Activated CD4-positive, alpha-beta memory T cell treated with anti-CD3 and anti-CD28 coated beads for 36 hours (primary cell): ENCODE measurements around the gene CNIH3. TPM values are rescaled to one million over a fixed set of nuclear protein-coding genes. Genes with fewer than 3 reads are reported as not detected.
"Not testable (repeated sequence)": the region's sequence is repeated elsewhere in the genome, so short reads cannot be mapped to it uniquely, and the experiment has no call there.

Experiments
- CTCF ChIA-PET: fragments of 350-600 bp; sonication (Branson Sonifier 250); formaldehyde crosslinking; loops from one replicate; lab custom pipeline; 2021; ENCODE audit warnings: antibody characterized with exemption, inconsistent platforms; lab: Charles Lee
- POLR2A ChIA-PET: fragments of 350-600 bp; sonication (Branson Sonifier 250); formaldehyde crosslinking; loops from one replicate; lab custom pipeline; 2021; ENCODE audit warnings: antibody characterized with exemption; lab: Charles Lee
- DNase-seq: peaks from one replicate; pipeline ENCODE4 v3.0.0-alpha.2; 2020
- H3K27ac Mint-ChIP-seq: one replicate; pipeline ENCODE4 v1.8.0; 2021; ENCODE audit warnings: mixed read lengths
- H3K27me3 Mint-ChIP-seq: one replicate; pipeline ENCODE4 v1.8.0; 2021; ENCODE audit warnings: mixed read lengths
- H3K36me3 Mint-ChIP-seq: one replicate; pipeline ENCODE4 v1.8.0; 2021; ENCODE audit warnings: mixed read lengths
- H3K4me1 Mint-ChIP-seq: one replicate; pipeline ENCODE4 v1.8.0; 2021; ENCODE audit warnings: low read depth, mixed read lengths
- H3K4me3 Mint-ChIP-seq: one replicate; pipeline ENCODE4 v1.8.0; 2021; ENCODE audit warnings: mild to moderate bottlenecking, mixed read lengths
- H3K9me3 Mint-ChIP-seq: one replicate; pipeline ENCODE4 v1.8.0; 2021; ENCODE audit warnings: mixed read lengths
- intact Hi-C: fragments of 100-400 bp; cut with micrococcal nuclease; formaldehyde crosslinking; loops from one replicate; pipeline ENCODE4 v1.15.1; 2023
- total RNA-seq, 2 experiments: library from RNA; stranded (reverse); gene quantifications; one replicate each; pipeline ENCODE4 v1.2.3, GENCODE V29; 2021

CNIH3 gene
- total RNA-seq, 2 experiments from 2014 or later, result 0.63 to 1.00 TPM

DNA sequence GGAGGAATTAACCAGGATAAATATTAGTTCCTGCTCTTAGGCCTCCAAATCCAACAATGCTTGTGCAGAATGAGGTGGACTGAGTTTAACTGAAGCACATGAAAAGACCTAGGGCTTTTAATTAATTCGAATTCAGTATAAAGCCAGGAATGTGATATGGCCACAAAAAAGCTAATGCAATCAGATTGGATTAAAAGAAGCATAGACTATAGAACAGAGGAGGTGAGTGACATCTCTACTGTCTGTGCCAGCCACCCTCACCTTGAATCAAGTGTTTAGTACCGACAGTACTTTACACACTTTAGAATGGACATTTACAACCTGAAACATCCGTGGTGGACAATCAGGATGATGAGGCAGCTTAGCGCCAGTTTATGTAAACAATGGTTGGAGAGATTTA, 62.1 kb downstream of the CNIH3 start:
- intact Hi-C loops, result no loop called here
- POLR2A ChIA-PET, result interaction anchor here (0.7 kb wide), 1 partner anchor 50 kb away, joined by 4 read pairs; no protein-coding TSS in a partner anchor
- H3K27me3 Mint-ChIP-seq, result no peaks in the 10 kb centered on the region
- no peaks in the 10 kb centered on the region for H3K4me1 Mint-ChIP-seq
- H3K9me3 Mint-ChIP-seq, result no peaks in the 10 kb centered on the region
- no peak overlapping the region for H3K4me3 Mint-ChIP-seq
- CTCF ChIA-PET, result interaction anchor here (1.4 kb wide), 1 partner anchor 173 kb away, joined by 6 read pairs; no protein-coding TSS in a partner anchor
- H3K36me3 Mint-ChIP-seq, result no peaks in the 10 kb centered on the region
- H3K27ac Mint-ChIP-seq, result no peak overlapping the region
- DNase-seq, result no peak

DNA sequence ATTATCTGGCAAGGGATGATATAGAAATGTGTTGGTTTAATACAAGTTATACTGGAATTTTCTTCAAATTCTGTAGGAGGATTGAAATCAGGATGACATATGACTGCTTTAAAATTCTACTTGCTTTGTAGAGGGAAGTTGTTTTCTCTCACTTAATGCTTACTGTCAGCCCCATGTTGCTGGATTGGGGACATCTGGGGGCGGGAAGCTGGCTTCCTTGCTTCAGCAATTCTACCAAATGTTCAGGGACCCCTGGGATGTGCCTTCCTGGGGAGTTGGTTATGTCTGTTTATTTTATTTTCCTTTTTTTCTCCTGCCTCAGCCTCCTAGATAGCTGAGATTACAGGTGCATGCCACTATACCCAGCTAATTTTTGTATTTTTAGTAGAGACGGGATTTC, 63.5 kb downstream of the CNIH3 start:
- POLR2A ChIA-PET, result no interaction called here
- no peak overlapping the region for H3K27ac Mint-ChIP-seq
- CTCF ChIA-PET, result interaction anchor here (0.6 kb wide), 1 partner anchor 1620 kb away, joined by 3 read pairs; no protein-coding TSS in a partner anchor
- H3K9me3 Mint-ChIP-seq, result no peaks in the 10 kb centered on the region
- no peak for DNase-seq
- intact Hi-C loops, result no loop called here
- no peaks in the 10 kb centered on the region for H3K4me1 Mint-ChIP-seq
- no peaks in the 10 kb centered on the region for H3K27me3 Mint-ChIP-seq
- no peak overlapping the region for H3K4me3 Mint-ChIP-seq
- no peaks in the 10 kb centered on the region for H3K36me3 Mint-ChIP-seq

DNA sequence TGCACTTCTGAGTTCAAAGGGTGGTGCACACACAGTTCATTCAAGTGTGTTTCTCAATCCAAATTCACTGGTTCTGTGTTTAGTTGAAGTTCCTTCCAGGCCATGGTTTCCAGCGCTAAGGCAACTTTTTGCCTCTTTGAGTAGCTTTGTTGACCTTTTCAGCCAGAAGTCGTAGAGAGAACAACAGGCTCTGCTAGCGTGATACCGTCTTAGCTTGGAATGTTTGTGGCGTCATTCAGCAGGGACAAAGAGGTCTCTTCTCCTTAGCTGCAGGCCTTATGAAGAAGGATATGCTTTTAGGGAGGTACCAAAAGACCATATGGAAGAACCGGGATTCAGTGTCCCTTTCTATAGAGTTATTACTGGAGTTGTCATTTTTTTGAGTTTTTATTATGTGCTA, 65.7 kb downstream of the CNIH3 start:
- no peak for DNase-seq
- no peaks in the 10 kb centered on the region for H3K9me3 Mint-ChIP-seq
- no peaks in the 10 kb centered on the region for H3K27me3 Mint-ChIP-seq
- CTCF ChIA-PET, result no interaction called here
- POLR2A ChIA-PET, result no interaction called here
- H3K4me3 Mint-ChIP-seq, result no peak overlapping the region
- no peaks in the 10 kb centered on the region for H3K4me1 Mint-ChIP-seq
- intact Hi-C loops, result no loop called here
- no peaks in the 10 kb centered on the region for H3K36me3 Mint-ChIP-seq
- no peak overlapping the region for H3K27ac Mint-ChIP-seq

DNA sequence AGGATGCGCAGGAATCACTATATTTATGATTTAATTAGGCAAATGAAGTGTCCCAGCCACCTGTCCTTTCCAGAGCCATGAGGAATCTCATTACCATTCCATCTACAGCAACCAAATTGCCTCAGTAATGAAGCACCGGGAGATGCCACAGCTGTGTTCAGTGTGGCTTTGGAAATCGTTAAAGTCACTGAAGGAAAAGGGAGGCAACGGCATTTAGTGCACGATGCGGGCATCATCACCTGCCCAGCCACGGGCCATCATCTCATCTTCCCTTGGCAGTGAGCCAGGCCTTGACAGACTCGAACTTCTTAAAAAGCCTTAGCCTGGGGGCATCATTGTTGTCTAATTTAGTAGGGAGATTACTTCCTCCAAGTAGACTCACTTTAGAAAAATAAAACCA, 67.8 kb downstream of the CNIH3 start:
- intact Hi-C loops, result no loop called here
- no peaks in the 10 kb centered on the region for H3K27me3 Mint-ChIP-seq
- POLR2A ChIA-PET, result no interaction called here
- H3K27ac Mint-ChIP-seq, result no peak overlapping the region
- no peak overlapping the region for H3K4me3 Mint-ChIP-seq
- no peaks in the 10 kb centered on the region for H3K9me3 Mint-ChIP-seq
- H3K4me1 Mint-ChIP-seq, result no peaks in the 10 kb centered on the region
- H3K36me3 Mint-ChIP-seq, result no peaks in the 10 kb centered on the region
- CTCF ChIA-PET, result no interaction called here
- DNase-seq, result no peak

DNA sequence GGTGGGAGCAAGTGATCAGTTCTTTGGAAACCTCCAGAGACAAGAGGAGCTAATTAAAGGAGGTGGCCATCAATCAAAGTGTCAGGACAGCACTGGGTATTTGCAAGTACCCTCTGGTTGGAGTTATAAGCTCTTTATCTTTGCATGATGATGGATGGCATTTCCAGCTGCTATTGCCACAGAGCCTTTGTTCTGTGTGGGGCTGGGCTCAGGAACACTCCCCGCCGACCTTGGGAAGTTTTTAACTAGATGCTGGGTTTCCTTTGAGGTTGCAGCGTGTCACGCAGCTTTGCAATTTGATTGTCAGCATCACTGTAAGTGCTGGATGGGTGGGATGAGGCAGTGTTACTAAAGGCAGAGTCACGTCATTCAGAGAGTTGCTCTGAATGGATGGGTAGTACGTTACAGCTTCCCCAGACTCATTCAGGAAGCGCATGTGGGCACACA, 68.9 kb downstream of the CNIH3 start:
- intact Hi-C loops, result no loop called here
- H3K27me3 Mint-ChIP-seq, result no peaks in the 10 kb centered on the region
- H3K4me1 Mint-ChIP-seq, result no peaks in the 10 kb centered on the region
- ChIA-PET POLR2A (no interaction called here), CTCF (interaction anchor here (0.9 kb wide), 1 partner anchor 167 kb away, joined by 3 read pairs; no protein-coding TSS in a partner anchor)
- H3K27ac Mint-ChIP-seq, result no peak overlapping the region
- DNase-seq, result peak; percentile 12
- H3K9me3 Mint-ChIP-seq, result no peaks in the 10 kb centered on the region
- H3K4me3 Mint-ChIP-seq, result no peak overlapping the region
- no peaks in the 10 kb centered on the region for H3K36me3 Mint-ChIP-seq

DNA sequence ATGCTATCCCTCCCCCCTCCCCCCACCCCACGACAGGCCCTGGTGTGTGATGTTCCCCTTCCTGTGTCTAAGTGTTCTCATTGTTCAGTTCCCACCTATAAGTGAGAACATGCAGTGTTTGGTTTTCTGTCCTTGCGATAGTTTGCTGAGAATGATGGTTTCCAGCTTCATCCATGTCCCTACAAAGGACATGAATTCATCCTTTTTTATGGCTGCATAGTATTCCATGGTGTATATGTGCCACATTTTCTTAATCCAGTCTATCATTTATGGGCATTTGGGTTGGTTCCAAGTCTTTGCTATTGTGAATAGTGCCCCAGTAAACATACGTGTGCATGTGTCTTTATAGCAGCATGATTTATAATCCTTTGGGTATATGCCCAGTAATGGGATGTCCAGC, 70.0 kb downstream of the CNIH3 start:
- CTCF ChIA-PET, H3K9me3 Mint-ChIP-seq, H3K36me3 Mint-ChIP-seq, DNase-seq, H3K4me1 Mint-ChIP-seq, H3K4me3 Mint-ChIP-seq, intact Hi-C loops, H3K27me3 Mint-ChIP-seq, POLR2A ChIA-PET, H3K27ac Mint-ChIP-seq: not testable (repeated sequence)

DNA sequence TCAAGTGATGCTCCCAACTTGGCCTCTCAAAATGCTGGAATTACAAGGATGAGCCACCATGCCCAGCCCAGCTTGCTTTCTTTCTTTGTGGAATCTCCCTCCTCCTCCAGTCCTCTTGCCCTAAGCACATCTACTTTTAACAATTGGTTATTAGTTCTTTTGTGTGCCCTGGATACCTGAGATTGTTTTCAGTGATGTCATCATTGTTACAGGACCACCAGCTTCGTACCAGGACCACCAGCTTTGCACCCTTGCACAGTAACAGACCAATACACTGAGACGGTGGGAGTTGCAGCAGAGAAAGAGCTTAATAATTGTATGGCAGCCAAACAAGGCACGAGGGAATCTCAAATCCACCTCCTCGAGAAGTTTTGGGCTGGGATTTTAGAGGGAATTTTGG, 71.3 kb downstream of the CNIH3 start:
- Mint-ChIP-seq H3K27me3 (no peaks in the 10 kb centered on the region), H3K9me3 (no peaks in the 10 kb centered on the region), H3K4me3 (no peak overlapping the region), H3K27ac (no peak overlapping the region), H3K4me1 (no peaks in the 10 kb centered on the region), H3K36me3 (no peaks in the 10 kb centered on the region)
- intact Hi-C loops, result no loop called here
- DNase-seq, result no peak
- CTCF ChIA-PET, result no interaction called here
- POLR2A ChIA-PET, result no interaction called here

DNA sequence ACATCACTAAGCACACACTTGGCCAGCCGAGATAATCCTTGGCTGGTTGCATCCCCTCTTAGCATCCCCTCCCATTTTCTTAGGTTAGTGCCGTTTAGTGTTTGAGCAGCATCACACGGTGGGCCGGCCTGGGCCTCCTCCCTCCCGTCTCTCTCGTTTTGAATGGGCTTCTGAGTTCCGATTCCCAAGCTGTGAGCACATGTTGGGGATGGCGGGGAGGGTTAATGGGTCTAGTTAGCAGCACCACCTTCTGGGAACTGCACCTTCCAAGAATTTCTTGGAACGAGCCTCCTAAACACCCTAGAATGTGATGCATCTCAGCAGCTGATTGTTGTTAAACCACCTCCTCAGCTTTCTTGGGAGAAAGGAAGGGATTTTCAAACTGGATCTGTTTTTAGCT, 73.3 kb downstream of the CNIH3 start:
- H3K36me3 Mint-ChIP-seq, result no peaks in the 10 kb centered on the region
- no peaks in the 10 kb centered on the region for H3K9me3 Mint-ChIP-seq
- intact Hi-C loops, result no loop called here
- ChIA-PET CTCF (no interaction called here), POLR2A (no interaction called here)
- H3K4me3 Mint-ChIP-seq, result no peak overlapping the region
- no peaks in the 10 kb centered on the region for H3K4me1 Mint-ChIP-seq
- DNase-seq, result no peak
- no peaks in the 10 kb centered on the region for H3K27me3 Mint-ChIP-seq
- H3K27ac Mint-ChIP-seq, result no peak overlapping the region

DNA sequence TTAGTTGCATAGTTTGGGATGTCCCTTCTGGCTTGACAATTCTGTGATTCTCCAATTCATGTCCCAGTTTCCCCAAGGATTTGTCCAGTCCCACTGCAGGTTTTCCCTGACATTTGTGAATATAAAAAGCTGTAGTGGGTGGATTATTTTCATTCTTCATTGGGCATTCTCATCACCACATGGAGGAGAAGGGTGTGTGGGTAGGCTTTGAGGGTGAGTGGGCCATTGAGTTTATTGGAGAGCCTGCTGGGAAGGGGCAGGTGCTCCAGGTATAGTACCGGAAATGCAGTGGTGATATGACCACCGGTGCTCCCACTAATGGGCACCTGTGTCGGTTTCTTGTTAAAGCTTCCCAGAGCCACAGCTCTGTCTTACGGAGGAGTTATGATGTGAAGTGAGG, 74.5 kb downstream of the CNIH3 start:
- Mint-ChIP-seq H3K36me3 (no peaks in the 10 kb centered on the region), H3K4me3 (no peak overlapping the region), H3K9me3 (no peaks in the 10 kb centered on the region), H3K27ac (no peak overlapping the region), H3K27me3 (no peaks in the 10 kb centered on the region), H3K4me1 (no peaks in the 10 kb centered on the region)
- ChIA-PET CTCF (no interaction called here), POLR2A (no interaction called here)
- intact Hi-C loops, result no loop called here
- no peak for DNase-seq

DNA sequence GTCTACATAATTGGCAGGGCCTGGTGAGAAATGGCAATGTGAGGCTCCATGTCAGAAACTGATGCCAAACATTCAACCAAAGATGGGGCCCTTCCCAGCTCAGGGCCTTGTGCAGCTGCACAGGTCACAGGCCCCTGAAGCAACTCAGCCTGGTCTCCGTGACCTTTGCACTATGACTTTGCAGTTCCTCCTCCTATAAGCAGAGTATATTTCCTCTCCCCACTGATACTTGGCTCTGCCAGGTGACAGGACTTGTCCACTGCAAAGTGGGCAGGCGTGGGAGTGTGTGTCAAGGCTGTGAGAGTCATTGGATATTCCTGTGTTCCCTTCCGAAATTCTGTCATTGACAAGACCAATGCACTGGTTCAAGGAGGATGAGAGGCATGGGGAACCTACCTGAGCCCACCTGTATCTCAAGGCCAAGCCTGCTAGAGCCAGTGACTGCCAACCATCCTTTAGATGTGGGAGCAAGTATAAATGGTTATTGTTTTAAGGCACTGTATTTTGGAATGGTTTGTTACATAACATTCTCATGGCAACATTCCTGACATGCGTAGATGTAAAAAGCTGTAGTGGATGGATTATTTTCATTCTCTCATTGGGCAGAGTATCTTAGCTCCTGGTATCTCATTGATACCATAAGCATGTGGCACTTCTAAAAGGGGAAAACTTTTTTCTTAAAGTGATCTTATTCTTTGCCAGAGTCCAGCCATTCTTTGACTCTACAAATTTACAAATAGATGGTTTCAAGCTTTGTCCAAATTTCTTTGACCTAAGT, 75.2 kb downstream of the CNIH3 start:
- H3K4me3 Mint-ChIP-seq, result no peak overlapping the region
- no peak overlapping the region for H3K27ac Mint-ChIP-seq
- intact Hi-C loops, result no loop called here
- no peaks in the 10 kb centered on the region for H3K4me1 Mint-ChIP-seq
- no peaks in the 10 kb centered on the region for H3K27me3 Mint-ChIP-seq
- no peak for DNase-seq
- no peaks in the 10 kb centered on the region for H3K9me3 Mint-ChIP-seq
- H3K36me3 Mint-ChIP-seq, result no peaks in the 10 kb centered on the region
- ChIA-PET POLR2A (no interaction called here), CTCF (no interaction called here)

DNA sequence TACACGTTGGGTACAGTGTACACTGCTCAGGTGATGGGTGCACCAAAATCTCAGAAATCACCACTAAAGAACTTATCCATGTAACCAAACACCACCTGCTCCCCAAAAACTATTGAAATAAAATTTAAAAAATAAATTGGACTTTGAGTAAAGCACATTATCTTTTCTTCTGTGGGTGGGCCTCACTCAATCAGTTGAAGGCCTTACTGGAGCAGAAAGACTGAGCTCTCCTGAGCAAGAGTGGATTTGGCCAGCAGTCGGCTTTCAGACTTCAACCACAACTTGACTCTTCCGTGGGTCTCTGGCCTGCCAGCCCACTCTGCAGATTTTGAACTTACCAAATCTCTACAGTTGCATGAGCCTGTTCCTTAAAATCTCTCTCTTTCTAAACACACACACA, 78.9 kb downstream of the CNIH3 start:
- intact Hi-C loops, result no loop called here
- Mint-ChIP-seq H3K27ac (no peak overlapping the region), H3K36me3 (no peaks in the 10 kb centered on the region), H3K27me3 (no peaks in the 10 kb centered on the region), H3K4me3 (no peak overlapping the region), H3K4me1 (no peaks in the 10 kb centered on the region), H3K9me3 (no peaks in the 10 kb centered on the region)
- ChIA-PET CTCF (no interaction called here), POLR2A (no interaction called here)
- DNase-seq, result no peak

DNA sequence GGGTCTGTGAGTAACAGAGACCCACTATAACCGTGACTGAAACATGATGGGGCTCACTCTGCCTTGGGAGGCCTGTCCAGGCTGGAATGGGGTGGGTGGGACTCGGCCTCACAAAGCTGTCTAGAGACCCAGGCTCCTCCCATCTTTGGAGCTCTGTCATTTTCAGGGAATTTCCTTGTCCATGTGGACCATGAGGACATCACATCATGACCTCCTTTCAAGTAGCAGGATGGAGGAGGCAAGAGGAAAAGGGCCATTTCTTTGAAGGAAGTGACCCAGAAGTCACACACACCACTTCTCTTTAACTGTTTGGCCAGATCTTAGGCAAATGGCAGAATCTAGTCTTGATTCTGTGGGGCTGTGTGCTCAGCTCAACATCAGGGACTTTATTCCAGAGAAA, 79.9 kb downstream of the CNIH3 start:
- no peaks in the 10 kb centered on the region for H3K9me3 Mint-ChIP-seq
- H3K27me3 Mint-ChIP-seq, result no peaks in the 10 kb centered on the region
- DNase-seq, result no peak
- no peak overlapping the region for H3K27ac Mint-ChIP-seq
- no peak overlapping the region for H3K4me3 Mint-ChIP-seq
- H3K4me1 Mint-ChIP-seq, result no peaks in the 10 kb centered on the region
- POLR2A ChIA-PET, result no interaction called here
- no peaks in the 10 kb centered on the region for H3K36me3 Mint-ChIP-seq
- intact Hi-C loops, result no loop called here
- CTCF ChIA-PET, result no interaction called here
